Measurements from ENCODE around the gene SLC10A1. TPM values are rescaled to one million over a fixed set of nuclear protein-coding genes. Genes with fewer than 3 reads are reported as not detected.
"Not testable (repeated sequence)": the region's sequence is repeated elsewhere in the genome, so short reads cannot be mapped to it uniquely, and the experiment has no call there.

The SLC10A1 gene
- not detected in 2 replicates for polyA plus RNA-seq (2014; cell fraction: cytosol; rRNA removed)
- not detected in 2 replicates for polyA plus RNA-seq (2014; cell fraction: nucleus; rRNA removed)

DNA sequence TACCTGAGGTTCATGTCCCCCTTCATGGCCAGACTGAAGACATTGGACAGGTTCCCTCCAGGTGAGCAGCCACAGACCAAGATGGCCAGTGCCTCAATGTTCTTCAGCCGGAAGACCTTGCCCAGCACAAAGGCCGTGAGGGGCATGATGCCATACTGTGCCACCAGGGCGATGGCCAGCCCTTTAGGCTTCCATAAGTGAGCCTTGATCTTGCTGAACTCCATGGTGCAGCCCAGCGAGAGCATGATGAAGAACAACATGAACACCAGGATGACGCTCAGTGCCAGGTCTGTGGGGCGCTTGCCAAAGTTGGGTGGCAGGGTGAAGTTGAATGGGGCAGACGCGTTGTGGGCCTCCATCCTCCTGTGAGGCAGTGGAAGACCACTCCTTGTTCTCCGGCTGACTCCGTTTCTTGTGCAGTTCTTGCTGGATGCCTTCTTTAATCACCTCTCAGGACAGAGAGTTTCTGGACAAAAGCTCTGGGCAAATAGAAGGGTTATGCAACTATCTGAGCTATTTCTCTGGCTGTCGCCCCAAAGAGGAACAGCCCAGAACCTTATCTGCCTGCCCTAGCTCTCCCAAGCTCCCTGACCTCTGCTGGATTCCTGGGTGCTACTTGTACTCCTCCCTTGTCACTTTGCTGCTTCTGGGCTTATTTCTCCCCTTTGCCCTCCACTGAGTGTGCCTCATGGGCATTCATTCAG lies at the start of gene SLC10A1:
SLC10A1 (minus strand) TSS at position 445 of the 704 bp plus-strand sequence; CDS start at position 359, 86 bp downstream.
- DNase-seq (ENCODE audit: low spot score) = no peak

DNA sequence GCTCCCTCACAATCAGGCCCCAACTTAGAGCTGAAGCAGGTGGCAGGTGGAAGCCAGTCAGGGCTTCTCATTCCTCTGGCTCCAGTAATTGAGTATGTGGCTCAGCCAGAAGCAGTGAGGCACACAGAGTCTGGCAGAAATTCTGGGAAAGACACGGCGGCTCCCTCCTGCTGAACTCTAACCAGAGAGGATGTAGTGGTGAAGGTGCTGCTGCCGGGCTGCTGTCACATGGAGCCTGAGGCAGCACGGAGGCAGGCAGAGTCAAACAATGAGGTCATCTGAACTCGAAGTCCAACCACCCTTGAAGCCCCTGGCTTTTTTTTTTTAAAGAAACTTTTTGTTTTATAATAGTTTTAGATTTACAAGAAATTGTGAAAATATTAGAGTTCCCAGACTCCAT lies 48.7 kb upstream of the SLC10A1 start:
- no peak for DNase-seq (ENCODE audit: low spot score)

DNA sequence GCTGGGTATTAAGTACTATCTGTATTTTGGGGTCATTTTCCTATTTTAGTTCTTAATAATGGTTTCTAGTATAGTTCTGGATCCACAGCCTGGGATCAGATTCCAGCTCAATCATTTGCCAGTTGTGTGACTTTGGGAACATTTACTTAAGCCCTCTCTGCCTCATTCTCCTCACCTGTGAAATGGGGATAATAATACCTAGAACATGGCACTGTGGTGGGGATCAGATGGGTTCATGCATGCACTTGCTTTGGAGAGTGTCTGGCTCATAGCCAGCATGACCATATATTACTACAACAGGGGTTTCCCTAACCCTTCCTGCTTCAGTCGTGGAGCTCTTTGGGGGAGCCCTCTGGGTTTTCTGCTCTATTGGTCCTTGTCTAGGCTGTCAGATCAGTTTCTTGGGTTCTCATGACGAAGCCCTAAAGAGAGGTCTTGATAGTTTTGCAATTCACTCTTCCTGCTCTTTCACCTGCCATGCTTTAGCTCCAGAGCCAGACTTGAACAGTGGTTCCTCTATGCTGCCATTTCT lies 48.1 kb upstream of the SLC10A1 start:
- no peak for DNase-seq (ENCODE audit: low spot score)

DNA sequence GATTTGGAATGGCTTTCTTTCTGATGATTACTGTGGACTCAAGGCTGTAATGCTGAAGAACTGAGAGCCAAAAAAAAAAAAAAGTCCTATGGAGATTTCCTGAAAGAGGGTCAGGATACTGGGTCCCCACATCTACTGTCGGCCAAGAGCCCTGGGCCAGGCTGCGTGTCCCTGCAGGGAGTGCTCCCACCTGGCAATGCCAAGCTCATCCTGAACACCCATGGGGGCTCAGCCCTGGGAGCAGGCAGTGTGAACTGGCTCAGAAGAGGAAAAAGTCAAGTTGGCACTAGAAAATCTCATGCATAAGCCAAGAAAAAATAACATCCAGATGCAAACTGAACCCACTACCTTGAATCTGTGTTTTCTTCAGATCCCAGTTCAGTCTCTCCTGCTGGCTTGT lies 47.1 kb upstream of the SLC10A1 start:
- DNase-seq (ENCODE audit: low spot score) = no peak

DNA sequence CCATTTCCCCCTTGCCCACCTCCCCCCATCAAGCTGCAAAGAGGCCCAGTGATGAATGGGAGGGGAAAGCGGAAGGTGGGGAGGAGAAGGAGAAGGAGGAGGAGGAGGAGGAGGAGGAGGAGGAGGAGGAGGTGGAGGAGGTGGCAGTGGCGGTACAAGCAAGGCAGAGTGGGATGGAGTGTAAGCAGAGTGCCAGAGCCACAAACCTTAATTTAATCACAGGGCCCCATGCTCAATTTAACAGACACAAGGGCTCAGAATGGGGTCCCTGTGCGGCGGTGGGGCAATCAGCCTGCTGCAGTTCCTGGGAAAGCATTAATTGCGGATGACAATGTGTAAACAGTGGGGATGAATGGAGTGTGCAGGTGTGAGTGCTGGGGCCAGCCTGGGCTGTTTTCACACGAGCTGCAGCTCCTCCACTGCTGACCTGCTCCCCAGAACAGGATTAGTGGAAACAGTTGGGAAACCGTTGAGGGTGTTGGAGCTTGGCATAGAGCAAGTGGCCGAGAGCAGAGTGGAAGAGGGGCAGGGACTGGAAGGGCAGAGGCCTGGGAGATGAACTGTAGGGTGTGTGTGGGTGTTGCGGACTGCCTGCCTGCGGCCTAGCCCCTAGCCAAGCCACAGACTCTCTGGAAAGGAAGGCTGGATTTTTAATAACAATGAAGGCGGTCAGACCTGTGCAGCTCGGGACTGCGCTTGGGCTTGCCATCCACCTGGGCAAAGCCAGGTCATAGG lies 45.8 kb upstream of the SLC10A1 start:
- peak; percentile 82 for DNase-seq (ENCODE audit: low spot score)

DNA sequence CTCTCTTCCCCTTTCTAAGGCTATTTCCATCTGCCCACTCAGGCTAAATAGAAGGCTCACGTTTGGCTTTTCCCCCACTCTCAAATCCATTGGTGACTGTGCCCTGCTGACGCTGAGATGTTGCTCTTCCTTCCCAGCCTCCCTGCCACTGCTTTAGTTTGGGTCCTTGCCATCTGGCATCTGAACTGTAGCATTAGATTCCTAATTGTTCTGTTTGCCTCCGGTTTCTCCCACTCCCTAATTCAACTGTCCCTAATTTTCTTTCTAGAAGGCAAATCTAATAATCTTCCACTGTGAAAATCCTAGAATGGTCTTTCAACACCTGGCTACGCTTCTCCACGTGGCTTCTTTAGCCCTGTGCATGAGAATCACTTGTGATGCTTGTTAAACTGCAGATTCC lies 44.6 kb upstream of the SLC10A1 start:
- DNase-seq (ENCODE audit: low spot score) = no peak

DNA sequence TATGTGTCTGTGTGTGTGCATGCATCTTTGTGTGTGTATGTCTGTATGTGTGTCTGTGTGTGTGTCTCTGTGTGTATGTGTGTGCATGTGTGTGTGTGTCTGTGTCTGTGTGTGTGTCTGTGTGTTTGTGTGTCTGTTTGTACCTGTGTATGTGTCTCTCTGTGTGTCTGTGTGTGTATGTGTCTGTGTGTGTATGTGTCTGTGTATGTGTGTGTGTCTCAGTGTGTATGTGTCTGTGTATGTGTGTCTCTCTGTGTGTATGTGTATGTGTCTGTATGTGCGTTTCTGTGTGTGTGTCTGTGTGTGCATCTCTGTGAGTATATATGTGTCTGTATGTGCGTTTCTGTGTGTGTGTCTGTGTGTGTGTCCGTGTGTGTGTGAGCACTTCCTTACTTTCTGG lies 42.6 kb upstream of the SLC10A1 start:
- no peak for DNase-seq (ENCODE audit: low spot score)

DNA sequence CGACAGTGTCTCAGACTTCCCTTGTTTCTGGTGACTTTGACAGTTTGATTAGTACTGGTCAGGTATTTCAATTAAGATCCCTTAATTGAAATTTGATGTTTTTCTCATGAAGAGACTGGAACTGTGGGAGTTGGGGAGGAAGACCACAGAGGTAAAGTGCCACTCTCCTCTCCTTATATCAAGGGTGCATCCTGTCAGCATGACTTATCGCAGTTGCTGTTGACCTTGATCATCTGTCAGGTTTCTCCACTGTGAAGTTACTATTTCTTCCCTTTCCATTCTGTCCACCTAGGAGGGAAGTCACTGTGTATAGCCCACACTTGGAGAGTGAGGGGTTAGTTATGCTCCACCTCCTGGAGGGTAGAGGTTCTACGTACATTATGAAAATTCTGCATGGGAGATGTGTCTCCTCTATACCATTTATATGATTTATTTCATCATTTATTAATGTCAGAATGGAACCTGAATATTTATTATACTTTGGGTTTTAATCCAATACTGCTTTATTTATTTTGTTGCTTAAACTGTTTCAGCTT lies 41.9 kb upstream of the SLC10A1 start:
- DNase-seq (ENCODE audit: low spot score) = no peak

DNA sequence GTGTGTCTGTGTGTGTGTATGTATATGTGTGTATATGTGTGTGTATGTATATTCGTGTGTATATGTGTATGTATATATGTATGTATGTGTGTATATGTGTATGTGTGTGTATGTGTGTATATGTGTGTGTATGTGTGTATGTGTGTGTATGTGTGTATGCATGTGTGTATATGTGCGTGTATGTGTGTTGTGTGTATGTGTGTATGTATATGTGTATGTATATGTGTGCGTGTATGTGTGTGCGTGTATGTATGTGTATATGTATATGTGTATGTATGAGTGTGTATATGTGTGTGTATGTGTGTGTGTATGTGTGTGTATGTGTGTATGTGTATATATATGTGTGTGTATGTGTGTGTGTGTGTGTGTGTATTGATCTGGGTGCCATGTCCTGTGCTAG lies 31.8 kb upstream of the SLC10A1 start:
- DNase-seq (ENCODE audit: low spot score) = no peak

DNA sequence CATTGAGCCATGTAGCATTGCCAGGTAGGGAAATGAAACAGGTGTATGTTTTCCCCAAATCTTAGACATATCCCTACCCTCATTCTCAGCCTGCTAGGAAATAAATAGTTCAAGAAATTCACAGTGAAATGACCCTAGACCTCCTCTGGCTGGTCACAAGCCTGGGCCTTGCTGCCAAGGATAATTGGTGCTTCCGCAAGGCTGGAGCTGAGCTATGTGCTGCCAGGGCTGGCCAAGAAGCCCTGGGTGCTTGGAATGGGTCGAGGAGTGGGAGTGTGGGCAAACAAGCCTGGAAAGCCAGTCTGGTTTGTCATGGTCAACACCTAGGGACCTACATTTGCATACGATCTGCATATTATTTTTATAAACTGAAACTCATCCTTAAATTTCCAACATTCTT lies 31.3 kb upstream of the SLC10A1 start:
- DNase-seq (ENCODE audit: low spot score) = no peak

DNA sequence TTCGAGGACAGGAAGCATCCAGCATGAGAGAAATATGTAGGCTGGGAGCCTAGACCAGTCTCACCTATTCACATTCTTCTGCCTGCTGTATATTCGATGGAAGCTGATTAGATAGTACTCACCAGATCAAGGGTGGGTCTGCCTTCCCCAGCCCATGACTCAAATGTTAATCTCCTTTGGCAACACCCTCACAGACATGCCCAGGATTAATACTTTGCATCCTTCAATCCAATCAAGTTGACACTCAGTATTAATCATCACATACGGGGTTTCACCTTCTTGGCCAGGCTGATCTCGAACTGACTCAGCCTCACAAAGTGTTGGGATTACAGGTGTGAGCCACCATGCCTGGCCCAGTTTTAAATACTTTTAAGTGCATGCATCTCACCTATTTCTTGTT lies 30.5 kb upstream of the SLC10A1 start:
- no peak for DNase-seq (ENCODE audit: low spot score)

DNA sequence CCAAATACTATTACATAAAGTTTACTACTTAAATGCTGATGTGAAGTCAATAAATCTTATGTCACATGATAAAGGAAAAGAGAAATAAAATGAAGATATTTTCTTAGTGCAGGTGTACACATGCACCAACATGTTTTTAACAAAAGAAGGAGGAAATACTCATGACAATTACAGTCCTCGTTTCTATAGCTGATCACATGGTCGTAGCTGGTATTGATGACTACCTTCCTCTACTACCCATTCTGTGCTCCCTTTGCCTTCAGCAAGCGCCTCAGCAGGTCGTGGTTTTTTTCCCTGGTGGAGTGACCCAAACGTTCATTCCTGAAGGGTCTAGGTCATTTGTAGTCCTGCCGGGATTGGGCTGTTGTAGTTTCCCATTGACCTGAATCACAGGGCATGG lies 25.4 kb upstream of the SLC10A1 start:
- DNase-seq (ENCODE audit: low spot score) = no peak

DNA sequence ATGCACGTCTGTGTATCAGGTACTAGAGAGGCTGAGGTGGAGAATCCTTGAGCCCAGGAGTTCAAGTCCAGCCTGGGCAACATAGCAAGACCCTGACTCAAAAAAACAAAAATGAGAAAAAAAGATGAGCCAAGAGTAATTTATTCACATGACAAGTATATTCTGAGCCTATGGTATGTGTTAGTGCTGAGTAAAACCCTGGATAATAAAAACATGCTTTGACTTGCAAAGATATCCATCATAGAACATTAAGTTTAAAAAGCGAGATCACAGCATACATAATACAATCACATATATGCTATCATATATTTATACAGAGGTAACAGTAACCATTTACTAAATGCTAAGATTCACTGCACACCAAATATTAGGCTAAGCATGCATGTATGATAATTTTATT lies 23.9 kb upstream of the SLC10A1 start:
- no peak for DNase-seq (ENCODE audit: low spot score)

DNA sequence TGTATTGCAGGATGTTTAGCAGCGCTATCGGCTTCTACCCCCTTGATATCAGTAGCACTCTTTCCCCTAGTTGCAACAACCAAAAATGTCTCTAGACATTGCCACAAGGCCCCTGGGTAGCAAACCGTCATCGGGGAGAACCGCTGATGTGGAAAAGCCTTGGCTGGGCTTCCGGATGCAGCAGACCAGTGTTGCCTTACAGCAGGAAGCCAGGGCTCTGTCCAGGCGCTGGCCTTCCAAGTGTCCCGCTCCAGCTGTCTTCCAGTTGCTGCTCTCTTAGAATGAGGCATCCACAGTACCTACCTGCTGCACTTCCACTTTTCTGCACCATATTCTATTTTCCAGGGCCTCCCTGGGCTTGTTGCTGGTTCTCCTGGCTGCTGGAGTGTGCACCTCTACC lies 22.6 kb upstream of the SLC10A1 start:
- no peak for DNase-seq (ENCODE audit: low spot score)

DNA sequence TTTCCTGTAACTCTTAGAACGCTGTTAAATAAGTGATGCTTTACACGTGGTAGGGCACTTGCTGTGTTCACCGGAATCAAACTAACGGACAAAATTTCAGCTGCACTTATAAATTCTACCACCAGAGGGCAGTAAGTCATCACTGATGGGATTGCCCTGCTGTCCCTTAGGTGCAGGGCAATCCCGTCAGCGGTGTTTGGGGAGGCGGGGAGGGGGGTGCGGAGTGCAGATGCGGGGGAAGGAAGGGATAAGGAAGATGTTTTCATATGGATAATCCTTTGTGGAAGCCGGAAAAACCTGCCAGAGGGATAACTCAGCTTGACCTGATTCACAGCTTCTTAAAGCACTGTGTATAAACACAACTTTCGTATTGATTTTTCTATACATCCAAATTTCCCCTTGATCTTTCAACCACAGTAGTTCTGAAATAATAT lies 21.7 kb upstream of the SLC10A1 start:
- DNase-seq (ENCODE audit: low spot score) = peak; percentile 69

DNA sequence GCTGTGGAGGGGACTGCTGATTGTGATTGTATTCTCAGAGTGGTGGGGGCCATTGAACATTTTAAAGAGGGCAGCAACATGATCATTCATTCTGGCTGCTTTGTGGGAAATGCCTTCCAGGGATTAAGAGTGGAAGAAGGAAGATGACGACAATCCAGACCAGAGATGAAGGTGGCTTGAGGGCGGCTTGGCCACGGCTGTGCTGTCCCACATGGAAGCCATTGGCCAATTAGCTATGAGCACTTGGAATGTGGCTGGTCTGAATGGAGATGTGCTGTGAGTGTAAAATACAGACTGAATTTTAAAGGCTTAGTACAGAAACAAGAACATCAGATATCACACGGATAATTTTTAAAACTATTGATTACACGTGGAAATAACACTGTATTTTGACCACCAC lies 19.2 kb upstream of the SLC10A1 start:
- no peak for DNase-seq (ENCODE audit: low spot score)

DNA sequence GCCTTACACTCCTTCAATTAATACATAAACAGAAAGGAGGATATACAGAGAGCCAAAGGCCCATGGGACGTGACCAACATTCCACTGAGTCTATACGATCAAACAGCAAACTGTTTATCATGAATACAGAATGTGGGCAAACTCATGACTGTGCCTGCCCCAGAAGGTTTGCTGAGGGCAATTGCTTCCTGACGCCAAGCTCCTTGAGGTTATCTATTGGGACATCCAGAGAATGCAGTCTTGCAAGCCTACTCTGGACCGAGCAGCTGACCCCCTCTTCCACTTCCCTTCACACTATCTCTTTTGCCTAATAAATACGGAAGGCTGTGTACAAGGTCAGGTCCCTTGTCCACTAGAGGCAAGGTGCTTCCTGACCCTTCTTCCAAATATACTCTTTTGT lies 18.5 kb upstream of the SLC10A1 start:
- DNase-seq (ENCODE audit: low spot score) = no peak

DNA sequence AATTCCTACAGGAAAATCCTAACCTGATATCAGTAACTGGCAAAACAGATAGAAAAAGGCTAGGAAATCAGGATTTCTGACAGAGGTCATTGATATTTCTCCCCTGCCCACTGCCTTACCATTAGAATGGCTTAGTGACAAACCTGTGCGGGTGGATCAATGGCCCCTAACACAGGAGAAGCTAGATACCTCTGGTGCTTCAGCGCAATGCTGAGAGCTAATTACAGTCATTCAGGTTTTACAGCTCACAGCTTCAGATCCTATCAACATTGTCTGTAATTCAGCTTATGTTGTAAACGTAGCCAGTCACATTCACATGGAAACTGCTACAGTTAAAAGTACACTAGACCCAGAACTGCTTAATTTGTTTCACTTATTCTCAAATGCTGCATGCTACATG lies 17.4 kb upstream of the SLC10A1 start:
- DNase-seq (ENCODE audit: low spot score) = no peak

DNA sequence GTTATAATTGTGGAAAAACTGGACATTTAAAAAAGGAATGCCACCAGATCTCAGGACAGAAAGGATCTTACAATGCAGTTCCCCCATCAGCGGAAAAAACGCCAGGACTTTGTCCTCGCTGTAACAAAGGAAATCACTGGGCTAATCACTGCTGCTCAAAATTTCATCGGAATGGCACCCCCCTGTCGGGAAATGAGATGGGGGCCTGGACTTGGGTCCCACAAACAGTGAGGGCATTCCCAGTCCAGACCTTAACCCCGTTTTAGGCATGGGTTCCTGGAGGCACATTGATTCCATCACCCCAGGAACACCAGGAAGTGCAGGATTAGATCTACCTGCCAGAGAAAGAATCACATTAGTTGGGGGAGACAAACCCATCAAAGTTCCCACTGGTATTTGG lies 16.3 kb upstream of the SLC10A1 start:
- not testable (repeated sequence) for DNase-seq (ENCODE audit: low spot score)

DNA sequence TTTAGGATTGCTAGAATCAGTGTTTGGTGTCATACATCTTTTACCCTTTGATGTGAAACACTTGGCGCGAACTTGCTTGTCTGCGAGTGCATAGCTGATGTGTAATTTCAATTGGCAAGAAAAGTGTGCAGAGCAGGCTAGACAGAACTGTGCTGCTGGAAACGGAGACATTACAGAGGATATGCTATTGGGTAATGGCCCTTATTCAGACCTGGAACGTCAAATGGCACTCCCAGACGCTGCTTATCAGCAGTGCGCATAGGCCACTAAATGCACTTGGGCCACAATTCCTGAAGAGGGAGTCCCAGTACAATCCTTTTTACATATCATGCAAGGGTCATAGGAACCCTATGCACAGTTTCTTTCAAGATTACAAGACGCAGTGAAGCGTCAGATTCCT lies 15.7 kb upstream of the SLC10A1 start:
- peak; percentile 59 for DNase-seq (ENCODE audit: low spot score)

DNA sequence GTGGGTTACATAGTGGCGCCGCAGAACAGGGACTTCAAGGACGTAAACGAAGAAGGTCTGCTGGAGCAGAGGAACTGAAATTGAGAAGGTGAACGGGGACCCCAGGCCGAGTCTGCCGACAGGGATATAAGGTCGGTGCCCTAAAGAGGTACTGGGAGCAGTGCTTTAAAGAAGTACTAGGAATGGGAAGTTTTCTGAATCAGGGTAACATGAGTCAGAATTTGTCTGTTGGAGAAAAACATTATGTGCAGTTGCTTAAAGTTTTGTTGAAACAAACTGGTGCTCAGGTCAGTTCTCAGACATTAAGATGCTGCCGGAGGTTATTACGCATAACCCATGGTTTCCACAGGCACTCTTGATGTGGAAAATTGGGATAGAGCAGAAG lies 14.8 kb upstream of the SLC10A1 start:
- DNase-seq (ENCODE audit: low spot score) = no peak

DNA sequence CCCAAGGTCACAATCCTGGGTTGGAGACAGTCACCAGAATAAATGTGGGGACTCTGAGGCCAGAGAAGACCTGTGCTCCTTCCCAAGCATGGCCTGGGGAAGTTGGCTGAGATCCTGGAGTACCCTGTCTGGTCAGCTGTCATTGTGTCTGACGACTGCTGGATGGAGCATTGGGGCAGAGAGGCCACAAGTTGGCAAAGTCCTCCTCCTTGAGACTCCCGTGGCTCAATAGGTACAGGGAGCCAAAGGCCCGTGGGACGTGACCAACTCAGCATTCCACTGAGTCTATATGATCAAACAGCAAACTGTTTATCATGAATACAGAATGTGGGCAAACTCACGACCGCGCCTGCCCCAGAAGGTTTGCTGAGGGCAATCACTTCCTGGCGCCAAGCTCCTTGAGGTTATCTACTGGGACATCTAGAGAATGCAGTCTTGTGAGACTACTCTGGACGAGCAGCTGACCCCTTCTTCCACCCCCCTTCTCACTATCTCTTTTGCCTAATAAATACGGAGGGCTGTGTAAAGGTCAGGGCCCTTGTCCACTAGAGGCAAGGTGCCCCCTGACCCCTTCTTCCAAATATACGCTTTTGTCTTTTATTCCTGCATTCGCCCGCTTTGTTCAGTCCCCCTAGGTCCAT lies 14.3 kb upstream of the SLC10A1 start:
- DNase-seq (ENCODE audit: low spot score) = no peak
